Gastroesophageal sphincter (tissue), 4 donors: ENCODE data around the gene ZIC2. TPM values are rescaled to one million over a fixed set of nuclear protein-coding genes. Genes with fewer than 3 reads are reported as not detected.

ENCODE experiments used
- ATAC-seq: fragments of 150-250 bp; one replicate; pipeline ENCODE4 v1.9.1; 2016; ENCODE audit warnings: mild to moderate bottlenecking, moderate library complexity
- H3K27ac ChIP-seq, 4 donors: fragments of 200-600 bp; sonication (generic) in 3 of 4; 1 replicate in 3 of 4; 2 replicates in 1 of 4; pipeline ENCODE4 v1.5.1; 2016 to 2019
- H3K27me3 ChIP-seq: fragments of 200-600 bp; sonication (generic); one replicate; pipeline ENCODE4 v1.5.1; 2019
- H3K36me3 ChIP-seq, 2 donors: fragments of 200-600 bp; sonication (generic); one replicate each; pipeline ENCODE4 v1.5.1; 2019; ENCODE audit warnings: control low read depth in 1 of 2
- H3K4me1 ChIP-seq, 3 donors: fragments of 200-600 bp; sonication (generic); 1 replicate in 2 of 3; 2 replicates in 1 of 3; pipeline ENCODE4 v1.5.1; 2016 to 2019; ENCODE audit warnings: control low read depth in 2 of 3
- H3K4me3 ChIP-seq, 2 donors: fragments of 200-600 bp; sonication (generic); one replicate each; pipeline ENCODE4 v1.5.1; 2019; ENCODE audit warnings: mild to moderate bottlenecking in 1 of 2, moderate library complexity in 1 of 2
- H3K9me3 ChIP-seq, 3 donors: fragments of 200-600 bp; sonication (generic); one replicate each; pipeline ENCODE4 v1.5.1; 2017 to 2019; ENCODE audit warnings: control low read depth in 2 of 3
- CTCF ChIP-seq, 4 experiments: fragments of 200-600 bp in 2 of 4; fragments of 450-650 bp in 2 of 4; sonication (generic) in 1 of 4; IDR thresholded peaks; one replicate each; pipeline ENCODE4 v1.5.1; 2017 to 2019; ENCODE audit warnings: antibody characterized with exemption in 4 of 4, mild to moderate bottlenecking in 2 of 4, moderate library complexity in 2 of 4
- EP300 ChIP-seq: sonication (generic); formaldehyde crosslinking; IDR thresholded peaks from one replicate; pipeline ENCODE4 v1.6.1; 2017; ENCODE audit warnings: antibody characterized with exemption, mild to moderate bottlenecking
- POLR2A ChIP-seq, 2 donors: fragments of 450-650 bp; IDR thresholded peaks; one replicate each; pipeline ENCODE4 v1.6.1; 2017; ENCODE audit warnings: antibody characterized with exemption in 2 of 2, mild to moderate bottlenecking in 2 of 2, moderate library complexity in 1 of 2
- POLR2AphosphoS5 ChIP-seq: sonication (generic); formaldehyde crosslinking; IDR thresholded peaks from one replicate; pipeline ENCODE4 v1.6.1; 2017; ENCODE audit warnings: antibody characterized with exemption
- WGBS, 2 donors: methylation state at CpG; one replicate each; pipeline ENCODE4 v1.1.5; 2018; ENCODE audit warnings: low coverage in 1 of 2; 5-methylcytosine and 5-hydroxymethylcytosine counted together
- total RNA-seq, 4 donors: library from RNA; depleted of rRNA; stranded (reverse); fragments of >200 nt; gene quantifications; one replicate each; pipeline ENCODE4 v1.1.0, GENCODE V29; 2016

Gene ZIC2
- total RNA-seq, 4 donors from 2014 or later = not detected

GRCh38 chr13:100035936-100036335 is 54.4 kb downstream of the ZIC2 start:
- no peaks in the 10 kb centered on the region for H3K27me3 ChIP-seq
- H3K4me1 ChIP-seq = no peaks in the 10 kb centered on the region
- no peaks in the 10 kb centered on the region for H3K9me3 ChIP-seq
- H3K36me3 ChIP-seq = no peaks in the 10 kb centered on the region
- no peak for TF ChIP-seq POLR2A (IDR thresholded peaks at IDR 0.05)
- TF ChIP-seq CTCF (IDR thresholded peaks at IDR 0.05) = no peak
- no peak for TF ChIP-seq POLR2AphosphoS5
- TF ChIP-seq EP300 = no peak
- no peak for ATAC-seq
- H3K27ac ChIP-seq = no peak overlapping the region
- 92 to 95% methylated on average over 1 of the region's 1 CpG for WGBS, 2 donors
- no peak overlapping the region for H3K4me3 ChIP-seq

Other genes with a start within 250 kb of the ZIC2 start
- not detected for gene ZIC5, start 10.0 kb upstream of the ZIC2 start, total RNA-seq
- 10 to 100 TPM; 34.6 to 58.4 (median 40.1) TPM for gene PCCA, start 107.3 kb downstream of the ZIC2 start, total RNA-seq